HG02884 (cell line): ENCODE results near the gene PLD5.
"Not testable (repeated sequence)": the region's sequence is repeated elsewhere in the genome, so short reads cannot be mapped to it uniquely, and the experiment has no call there.

Source experiments
- ATAC-seq: cut with Tn5 transposase; IDR thresholded peaks from one replicate; pipeline ENCODE4 v1.9.1; 2021; ENCODE audit warnings: mild to moderate bottlenecking, moderate library complexity; ENCODE audit not compliant: unreplicated experiment

PLD5 gene

DNA sequence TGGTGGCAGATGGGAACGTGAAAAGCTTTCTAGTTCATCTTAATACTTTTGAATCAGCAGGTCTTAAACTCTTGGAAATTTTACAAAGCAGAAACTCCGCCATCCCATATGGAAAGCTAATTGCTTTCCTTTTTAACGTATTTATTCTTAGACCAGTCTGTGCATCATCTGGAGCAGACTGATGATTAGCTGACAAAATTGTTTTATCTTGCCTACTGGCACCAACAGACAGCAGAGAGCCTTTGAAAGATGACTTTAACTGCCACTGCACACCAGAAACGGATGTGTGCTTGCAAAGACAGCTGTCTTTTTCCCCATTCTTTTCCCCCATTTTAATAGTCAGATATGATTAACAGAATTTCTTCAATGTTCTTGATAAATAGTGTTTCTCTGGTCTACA, 97.0 kb downstream of the PLD5 start:
- no peak for ATAC-seq

DNA sequence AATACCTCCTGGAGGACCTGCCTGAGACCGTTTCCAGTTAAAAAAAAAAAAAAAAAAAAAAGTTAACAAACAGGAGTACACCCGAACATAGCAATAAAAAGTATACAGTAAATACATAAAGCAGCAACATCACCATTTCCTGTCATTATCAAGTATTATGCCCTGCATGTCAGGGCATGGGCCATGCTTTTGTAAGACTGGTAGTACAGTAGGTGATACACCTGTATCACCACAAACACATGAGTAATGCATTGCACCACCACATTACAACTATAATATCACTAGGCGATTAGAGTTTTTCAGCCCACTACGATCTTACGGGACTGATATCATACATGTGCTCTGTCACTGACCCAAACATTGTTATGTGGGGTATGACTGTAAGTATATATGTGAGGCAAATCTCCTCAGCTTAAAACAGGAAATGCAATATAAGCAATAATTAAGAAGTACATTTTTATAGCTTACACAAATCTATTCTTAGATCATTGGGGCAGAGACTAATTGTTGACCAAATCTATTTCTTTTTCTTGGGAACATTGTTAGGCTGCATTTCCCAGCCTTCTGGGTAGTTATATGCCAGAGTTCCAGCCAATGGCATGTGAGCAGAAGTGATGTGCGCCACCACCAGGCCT, 98.1 kb downstream of the PLD5 start:
- no peak for ATAC-seq

DNA sequence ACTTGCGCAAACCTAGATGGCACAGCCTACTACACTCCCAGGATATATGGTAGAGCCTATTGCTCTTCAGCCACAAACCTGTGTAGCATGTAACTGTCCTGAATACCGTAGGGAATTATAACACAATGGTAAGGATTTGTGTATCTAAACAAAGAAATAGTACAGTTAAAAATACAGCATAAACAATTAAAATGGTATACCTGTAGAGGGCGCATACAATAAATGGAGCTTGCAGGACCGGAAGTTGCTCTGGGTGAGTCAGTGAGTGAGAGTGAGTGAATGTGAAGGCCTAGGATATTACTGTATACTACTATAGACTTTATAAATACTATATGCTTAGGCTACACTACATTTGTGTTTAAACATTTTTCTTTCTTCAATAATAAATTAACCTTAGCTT, 99.3 kb downstream of the PLD5 start:
- no peak for ATAC-seq

DNA sequence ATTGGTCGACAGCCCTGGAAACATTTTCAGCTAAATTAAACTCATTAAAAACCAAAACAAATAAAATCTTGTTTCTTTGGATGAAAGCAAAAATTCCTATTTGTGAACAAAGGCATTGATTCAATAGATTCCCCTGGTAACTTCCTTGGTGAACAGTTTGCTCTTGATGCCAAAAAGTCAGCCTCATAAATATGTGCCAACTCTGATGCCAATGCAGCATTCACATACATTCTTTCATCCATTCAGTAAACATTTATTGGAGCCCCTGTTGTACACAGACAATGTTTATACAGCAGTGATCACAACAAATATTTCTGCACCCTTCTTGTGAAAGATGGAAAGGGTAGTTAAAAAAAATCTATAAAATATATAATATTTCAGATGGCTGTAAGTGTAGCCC, 107.8 kb downstream of the PLD5 start:
- no peak for ATAC-seq

DNA sequence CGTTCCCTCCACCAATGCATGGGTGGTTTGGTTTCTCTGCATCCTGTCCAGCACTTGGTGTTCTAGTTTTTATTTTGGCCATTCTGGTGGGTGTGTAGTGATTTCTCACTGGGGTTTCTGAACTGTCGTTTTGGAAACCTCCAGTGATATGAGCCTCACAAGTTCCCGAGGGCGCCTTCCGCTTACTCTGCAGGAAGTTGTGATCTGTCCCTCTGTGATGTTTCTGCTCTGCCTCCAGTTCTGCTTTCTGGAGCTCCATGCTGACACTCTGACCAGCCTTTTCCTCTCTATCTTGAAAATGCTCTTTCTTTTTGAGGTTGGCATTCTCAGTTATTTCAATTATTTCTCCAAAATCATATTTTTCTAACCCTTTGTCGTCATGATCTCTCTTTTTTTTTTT, 111.6 kb downstream of the PLD5 start:
- ATAC-seq = no peak

DNA sequence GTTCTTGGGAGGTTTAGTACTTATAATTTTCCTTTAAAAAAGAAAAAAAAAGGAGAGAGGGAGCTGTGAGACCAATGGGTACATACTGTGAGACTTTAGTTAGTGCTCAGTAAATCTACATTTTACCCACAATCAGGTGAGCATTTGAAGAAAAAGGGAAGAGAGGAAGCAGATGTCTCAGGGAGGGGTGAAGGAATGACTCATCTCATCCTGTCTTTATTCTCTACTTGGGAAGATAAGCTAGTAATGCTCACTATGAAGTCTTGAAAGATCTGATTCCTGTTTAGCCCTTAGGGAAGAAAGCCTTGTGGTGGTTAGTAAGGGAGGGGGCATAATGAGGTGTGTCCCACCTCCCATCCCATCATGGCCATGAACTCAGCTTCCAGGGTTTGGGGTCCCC, 112.6 kb downstream of the PLD5 start:
- no peak for ATAC-seq

DNA sequence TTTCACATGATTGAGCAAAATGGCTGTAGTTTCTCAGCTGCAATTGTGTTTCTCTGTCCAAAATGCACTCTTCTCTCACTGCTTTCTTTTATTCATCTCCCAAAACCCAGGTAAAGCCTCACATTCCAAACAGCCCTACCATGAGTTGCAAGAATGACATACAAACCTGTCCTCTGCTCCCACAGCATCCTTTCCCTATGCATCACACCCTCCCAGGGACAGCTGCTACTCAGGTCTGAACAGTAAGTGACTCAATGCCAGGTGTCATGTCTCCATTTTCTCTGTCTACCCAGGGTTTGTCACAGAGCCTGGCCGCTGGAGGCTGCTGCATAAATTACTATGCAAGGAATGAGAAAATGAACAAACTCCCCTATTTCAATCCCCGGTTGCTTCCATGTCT, 118.5 kb downstream of the PLD5 start:
- ATAC-seq = no peak

DNA sequence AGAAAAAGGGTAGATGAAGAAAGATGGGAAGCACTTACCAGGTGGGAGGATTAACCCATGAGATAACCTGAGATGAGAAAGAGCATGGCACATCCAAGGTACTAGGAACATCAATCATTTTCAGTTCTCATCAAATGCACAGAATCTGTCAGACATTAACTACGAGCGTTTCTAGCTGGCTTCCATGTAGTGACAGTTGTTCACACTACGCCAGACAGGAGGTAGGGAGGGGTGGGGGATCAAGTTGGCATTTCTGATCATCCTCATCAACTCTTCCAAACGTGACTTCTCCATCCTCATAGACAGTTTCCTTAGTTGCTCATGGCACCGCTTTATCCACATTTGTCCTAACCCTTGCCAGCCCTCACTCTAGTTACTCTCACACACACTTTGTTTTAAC, 120.2 kb downstream of the PLD5 start:
- no peak for ATAC-seq

DNA sequence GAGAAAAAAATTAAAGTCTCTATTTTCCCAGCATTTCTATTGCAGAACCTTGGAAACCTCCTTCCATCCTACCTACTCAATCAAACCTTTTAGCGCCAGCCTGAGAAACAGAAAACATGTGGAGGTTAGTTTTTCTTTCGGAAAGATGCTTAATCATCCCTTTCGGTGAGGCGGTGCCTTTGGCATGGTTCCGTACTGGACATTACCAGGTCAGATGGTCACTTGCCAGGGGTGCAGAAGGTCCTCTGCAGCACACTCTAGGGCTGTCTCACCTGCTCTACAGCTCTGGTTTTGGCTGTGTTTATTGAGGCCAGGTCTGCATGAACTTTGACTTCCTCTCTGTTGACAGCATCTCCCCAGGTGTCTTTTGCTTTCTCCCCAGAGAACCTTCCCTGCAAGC, 121.5 kb downstream of the PLD5 start:
- no peak for ATAC-seq

DNA sequence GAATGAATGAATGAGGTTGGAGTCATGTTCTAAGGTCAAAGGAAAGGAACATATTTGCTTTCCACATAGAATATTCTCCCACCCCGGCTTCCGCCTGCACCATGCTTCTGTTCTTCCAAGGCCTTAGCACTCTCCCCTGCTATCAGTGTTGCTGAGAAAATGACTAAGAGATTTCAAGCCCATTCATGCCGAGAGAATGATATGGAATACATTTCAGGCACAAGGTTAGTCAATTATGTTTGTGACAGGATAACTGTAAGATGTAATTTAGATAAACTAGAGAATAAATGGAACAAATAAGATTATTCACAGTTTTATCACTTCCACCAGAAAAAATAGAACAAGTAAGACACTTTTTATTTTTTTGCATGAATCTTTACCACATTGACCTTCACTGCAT, 122.6 kb downstream of the PLD5 start:
- no peak for ATAC-seq

DNA sequence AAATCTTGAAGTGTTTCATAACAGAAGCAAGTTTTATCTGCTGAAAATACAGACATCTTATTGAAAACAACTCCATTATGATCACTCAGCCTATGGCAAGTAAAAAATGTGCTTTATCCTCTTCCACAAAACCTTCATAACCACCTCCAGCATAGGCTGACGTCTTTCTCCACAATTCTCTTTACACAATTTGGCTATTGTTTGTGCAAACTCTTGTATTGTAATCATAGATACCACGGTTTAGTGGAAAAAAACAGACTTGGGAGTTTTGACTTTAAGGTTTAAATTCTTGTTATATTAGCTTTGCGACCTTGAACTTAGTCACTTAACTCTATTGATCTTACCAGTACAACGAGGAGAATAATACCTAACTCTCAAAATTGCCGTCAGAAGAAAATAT, 126.1 kb downstream of the PLD5 start:
- ATAC-seq = no peak

DNA sequence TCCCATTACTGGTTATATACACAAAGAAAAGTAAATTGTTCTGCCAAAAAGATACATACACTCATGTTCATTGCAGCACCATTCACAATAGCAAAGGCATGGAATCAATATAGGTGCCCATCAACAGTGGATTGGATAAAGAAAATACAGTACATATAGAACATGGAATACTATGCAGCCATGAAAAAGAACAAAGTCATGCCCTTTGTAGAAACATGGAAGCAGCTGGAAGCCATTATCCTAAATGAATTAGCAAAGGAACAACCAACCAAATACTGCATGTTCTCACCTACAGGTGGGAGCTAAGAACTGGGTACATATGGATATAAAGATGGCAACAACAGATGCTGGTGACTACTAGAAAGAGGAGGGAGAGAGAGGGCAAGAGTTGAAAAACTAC, 132.6 kb downstream of the PLD5 start:
- ATAC-seq = no peak

DNA sequence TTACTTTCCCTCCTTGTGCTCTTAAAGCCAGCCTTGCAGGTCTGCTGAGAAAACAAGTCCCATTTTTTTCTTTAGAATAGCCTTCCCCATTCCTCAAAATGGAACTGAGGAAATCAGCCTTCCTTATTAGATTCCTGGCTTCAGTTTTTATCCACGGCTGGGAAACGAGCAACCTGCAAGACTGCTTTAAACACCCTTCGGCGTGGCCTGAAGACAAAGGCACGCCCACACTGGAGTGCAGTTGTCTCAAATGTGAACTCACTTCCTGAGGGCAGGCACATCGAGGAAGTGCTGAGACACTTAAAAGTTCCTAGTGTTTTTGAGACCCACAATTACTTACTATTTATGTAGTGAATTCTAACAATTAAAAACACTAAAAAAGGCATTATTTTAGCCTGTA, 148.4 kb downstream of the PLD5 start:
- ATAC-seq = not testable (repeated sequence)

DNA sequence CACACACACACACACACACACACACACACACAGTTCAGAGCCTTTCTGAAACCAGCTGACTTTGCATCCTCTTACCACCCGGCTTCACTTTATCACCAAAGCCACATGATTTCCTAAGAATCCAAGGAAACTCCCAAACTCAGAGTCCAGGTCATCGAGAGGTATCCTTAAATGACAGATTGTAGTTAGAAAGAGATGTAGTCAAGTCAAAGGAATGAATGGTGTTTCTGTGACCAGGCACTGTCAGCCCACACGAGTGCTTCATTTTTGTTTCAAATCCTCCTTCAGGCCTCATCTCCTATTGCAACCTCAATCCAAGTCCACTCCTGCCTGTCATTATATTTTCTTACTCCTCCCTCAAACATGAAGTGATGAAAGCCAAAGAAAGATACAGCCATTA, 174.1 kb downstream of the PLD5 start:
- ATAC-seq = not testable (repeated sequence)

DNA sequence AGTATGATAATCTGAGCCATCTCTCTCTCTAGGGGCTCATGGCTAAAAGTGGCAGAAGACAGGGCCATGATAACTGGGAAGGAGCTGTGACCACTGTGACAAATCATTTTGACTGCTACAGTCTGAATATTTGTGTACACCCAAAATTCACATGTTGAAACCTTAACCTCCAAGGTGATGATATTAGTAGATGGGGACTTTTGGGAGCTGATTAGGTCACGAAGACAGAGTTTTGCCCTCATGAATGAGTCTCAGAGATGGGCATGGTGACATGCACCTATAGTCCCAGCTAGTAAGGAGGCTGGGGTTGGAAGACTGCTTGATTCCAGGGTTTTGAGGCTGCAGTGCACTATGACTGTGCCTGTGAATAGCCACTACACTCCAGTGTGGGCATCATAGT, 174.9 kb downstream of the PLD5 start:
- no peak for ATAC-seq

DNA sequence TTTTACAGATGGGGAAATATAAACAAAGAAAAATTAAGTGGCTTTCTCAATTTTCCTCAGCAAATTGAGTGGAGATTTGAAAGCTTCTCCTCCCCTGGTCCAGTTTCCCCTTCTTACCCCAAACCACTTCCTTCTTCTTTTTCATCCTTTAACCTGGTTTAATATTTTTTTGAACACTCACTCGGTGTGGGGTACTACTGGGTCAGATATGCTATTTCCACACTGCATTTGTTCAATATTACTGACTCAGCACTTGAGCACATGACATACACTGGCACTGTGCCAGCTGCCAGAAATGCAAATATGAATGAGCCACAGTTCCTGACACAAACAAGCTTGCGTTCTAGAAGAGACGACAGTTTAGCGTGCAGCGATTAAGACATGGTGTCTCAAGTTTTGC, 193.6 kb downstream of the PLD5 start:
- ATAC-seq = not testable (repeated sequence)

DNA sequence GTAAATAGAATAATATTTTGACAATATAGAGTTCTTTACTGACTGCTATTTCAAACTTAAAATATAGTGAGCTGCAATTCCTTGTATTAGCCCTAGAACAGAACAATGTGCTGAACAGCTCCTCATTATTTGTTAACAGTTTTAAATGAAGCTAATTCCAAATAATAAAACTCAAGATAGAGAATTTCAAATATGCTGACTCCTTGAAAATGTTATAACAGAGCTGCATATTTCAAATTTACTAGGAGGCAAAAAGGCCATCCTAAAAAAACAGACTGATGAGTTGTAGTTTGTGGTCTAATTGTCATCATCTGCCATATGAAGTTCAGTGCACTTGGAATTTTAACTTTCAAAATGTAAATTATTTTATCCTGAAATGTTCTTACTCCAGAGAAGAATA, 197.1 kb downstream of the PLD5 start:
- ATAC-seq = not testable (repeated sequence)

DNA sequence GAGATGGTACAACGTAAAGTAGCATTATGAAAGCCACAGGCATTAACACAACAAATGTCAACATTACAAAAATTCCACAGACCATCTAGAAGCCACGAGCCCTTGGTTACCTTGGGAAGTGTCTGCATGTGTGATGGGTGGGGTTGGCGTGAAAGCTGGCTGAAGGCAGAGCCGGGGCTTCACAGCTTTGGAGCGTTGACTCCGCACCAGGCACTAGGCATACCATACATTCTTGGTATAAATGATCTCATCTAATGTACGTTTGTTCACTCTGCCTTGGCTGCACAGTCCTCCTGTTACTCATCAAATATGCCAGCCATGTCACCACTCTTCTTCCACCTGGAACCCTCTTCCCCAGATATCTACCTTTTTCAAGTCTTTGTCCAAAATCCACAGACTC, 202.5 kb downstream of the PLD5 start:
- ATAC-seq = not testable (repeated sequence)

DNA sequence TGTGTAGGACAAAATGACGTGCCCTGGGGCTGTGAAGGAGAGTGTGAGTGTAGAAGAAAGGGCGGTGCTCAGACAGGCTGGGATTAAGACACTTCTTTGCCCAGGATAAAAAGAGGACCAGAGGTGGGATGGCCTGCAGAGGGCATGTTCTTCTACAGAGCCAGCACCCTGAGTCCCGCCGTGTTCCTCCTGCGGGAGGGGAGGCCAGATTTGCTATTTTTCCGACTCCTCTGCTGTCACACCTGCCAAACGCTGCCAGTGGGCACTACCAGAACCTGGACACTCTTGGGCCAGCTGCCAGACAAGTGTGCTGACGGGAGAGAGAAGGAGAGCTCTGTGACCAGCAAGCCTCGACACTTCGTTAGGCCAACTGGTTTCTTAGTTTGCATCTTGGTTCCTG, 206.4 kb downstream of the PLD5 start:
- no peak for ATAC-seq

DNA sequence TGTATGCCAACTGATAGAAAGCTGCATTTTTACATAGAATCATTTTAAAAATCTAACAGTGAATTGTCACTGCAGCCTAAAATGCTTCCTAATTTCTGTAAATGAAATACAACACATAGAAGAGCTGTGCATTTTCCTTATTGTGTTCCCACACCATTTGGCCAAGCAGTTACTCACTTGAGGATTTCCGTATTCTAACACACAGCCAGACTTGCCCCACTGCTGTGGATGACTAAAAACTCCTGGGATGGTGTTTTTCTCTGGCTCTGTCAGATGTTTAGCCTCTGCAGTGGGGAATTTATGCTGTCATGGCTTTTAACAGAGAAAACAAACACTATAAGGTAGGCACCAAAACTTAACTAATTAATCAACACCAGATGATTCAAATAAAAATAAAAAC, 209.6 kb downstream of the PLD5 start:
- ATAC-seq = not testable (repeated sequence)

DNA sequence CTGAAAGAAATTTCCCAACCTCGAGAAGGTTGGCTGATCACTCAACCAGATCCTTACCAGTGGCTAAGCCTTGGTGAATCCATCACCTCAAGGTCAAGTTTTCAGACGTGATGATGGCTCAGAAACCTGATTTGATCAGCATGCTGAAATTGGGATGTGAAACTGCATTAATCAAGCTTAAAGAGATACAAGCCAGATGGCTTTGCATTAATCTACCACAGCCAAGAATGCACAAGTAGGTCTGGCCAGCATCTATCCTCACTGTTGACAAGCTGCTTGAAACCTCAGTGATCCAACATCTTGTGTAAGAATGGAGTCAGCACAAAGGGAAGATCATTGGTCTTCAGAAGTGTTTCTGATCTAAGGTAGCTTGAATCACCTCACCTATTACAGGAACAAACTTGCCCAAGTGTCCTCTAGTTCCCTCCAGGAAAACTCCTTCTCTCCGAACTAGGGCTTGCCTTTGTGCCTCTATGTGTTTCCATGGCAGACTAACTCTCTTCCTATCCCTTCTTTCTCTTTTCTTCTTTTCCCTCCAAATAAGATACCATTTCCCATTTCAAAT, 210.3 kb downstream of the PLD5 start:
- not testable (repeated sequence) for ATAC-seq

DNA sequence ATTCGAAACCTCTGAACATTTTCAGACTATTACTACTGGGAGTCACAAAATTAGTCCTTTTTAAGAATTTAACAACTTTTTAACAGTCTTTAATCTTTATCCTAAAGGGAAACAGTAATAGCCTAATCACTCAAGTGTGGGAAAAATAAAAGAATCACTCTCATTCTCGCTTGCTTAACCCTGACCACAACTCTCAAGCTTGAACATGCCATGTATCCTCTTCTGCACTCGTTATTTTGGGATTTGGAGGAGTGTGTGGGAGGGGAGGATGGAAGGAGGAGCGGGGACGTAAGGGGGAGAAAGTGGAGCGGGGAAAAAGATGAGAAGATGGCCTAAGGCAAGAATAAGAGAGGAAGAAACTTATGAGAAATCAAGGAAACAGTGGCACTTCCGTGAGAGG, 215.8 kb downstream of the PLD5 start:
- not testable (repeated sequence) for ATAC-seq

DNA sequence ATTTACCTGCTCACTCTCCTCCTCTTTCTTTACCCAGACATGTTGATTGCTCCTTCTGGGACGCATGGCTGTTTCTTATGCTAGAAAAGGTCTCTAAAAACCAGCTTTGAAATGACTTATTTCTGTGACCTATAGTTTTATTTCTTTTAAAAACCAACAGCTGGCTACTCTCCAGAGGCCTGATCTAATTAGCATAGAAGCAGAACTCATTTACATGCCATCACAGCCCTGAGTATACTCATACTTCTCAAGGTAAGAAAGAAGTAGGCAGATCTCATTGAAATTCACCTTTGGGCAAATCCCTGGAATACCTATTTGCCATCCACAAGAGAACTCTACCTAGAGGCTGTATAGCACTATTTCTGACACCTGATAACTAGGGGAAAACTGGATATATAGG, 230.7 kb downstream of the PLD5 start:
- ATAC-seq = not testable (repeated sequence)
